IMR-90 (cell line): Measurements from ENCODE around the gene ITPKA. TPM values are rescaled to one million over a fixed set of nuclear protein-coding genes. Genes with fewer than 3 reads are reported as not detected.

Source experiments
- ATAC-seq: fragments of 200-7000 bp; cut with Tn5 transposase; 2 replicates; pipeline ENCODE4 v1.9.1; 2020; ENCODE audit warnings: low read depth, mild to moderate bottlenecking, moderate library complexity
- BruUV-seq: library from RNA; stranded (reverse); fragments of 400-500 nt; replicated peaks from 2 replicates; lab custom pipeline; 2021; lab: Mats Ljungman, UMichigan
- CTCF ChIA-PET: fragments of 300-600 bp; formaldehyde crosslinking; extraction: SDS; loops from one replicate; lab custom pipeline; 2021; ENCODE audit warnings: antibody characterized with exemption; lab: Yijun Ruan, JAX
- POLR2A ChIA-PET: fragments of 300-600 bp; sonication (Branson Sonifier 250); formaldehyde crosslinking; loops from one replicate; lab custom pipeline; 2022; ENCODE audit warnings: antibody characterized with exemption; ENCODE audit not compliant: unreplicated experiment; lab: Charles Lee
- DNase-seq: peaks from one replicate; pipeline ENCODE4 v3.0.0; 2013
- H2AFZ ChIP-seq: replicated peaks from 2 replicates; pipeline ENCODE3; 2013; ENCODE audit warnings: low read length, mild to moderate bottlenecking; ENCODE audit not compliant: poor library complexity
- H2AK5ac ChIP-seq: 2 replicates; pipeline ENCODE4 v1.6.1; 2013; ENCODE audit warnings: low read depth, low read length, inconsistent platforms
- H2AK9ac ChIP-seq: replicated peaks from 2 replicates; pipeline ENCODE3; 2013; ENCODE audit warnings: mild to moderate bottlenecking, low read depth, low read length, moderate library complexity; ENCODE audit not compliant: poor library complexity
- H2BK120ac ChIP-seq: 2 replicates; pipeline ENCODE4 v1.6.1; 2013; ENCODE audit warnings: low read depth, low read length, inconsistent platforms
- H2BK15ac ChIP-seq: 3 replicates; pipeline ENCODE4 v1.6.1; 2013; ENCODE audit warnings: low read depth, low read length, inconsistent platforms
- H2BK20ac ChIP-seq: 2 replicates; pipeline ENCODE4 v1.6.1; 2013; ENCODE audit warnings: low read depth, mild to moderate bottlenecking, inconsistent platforms, low read length, moderate library complexity
- H2BK5ac ChIP-seq: 2 replicates; pipeline ENCODE4 v1.6.1; 2013; ENCODE audit warnings: mild to moderate bottlenecking, low read depth, low read length, inconsistent platforms; ENCODE audit not compliant: poor library complexity, severe bottlenecking
- H3K14ac ChIP-seq: replicated peaks from 2 replicates; pipeline ENCODE4 v1.6.1; 2013; ENCODE audit warnings: low read depth, low read length, inconsistent platforms
- H3K18ac ChIP-seq: 2 replicates; pipeline ENCODE4 v1.6.1; 2013; ENCODE audit warnings: low read depth, low read length, control low read depth
- H3K23ac ChIP-seq: 2 replicates; pipeline ENCODE4 v1.6.1; 2013; ENCODE audit warnings: low read depth, low read length, inconsistent platforms
- H3K27ac ChIP-seq: 2 replicates; pipeline ENCODE4 v1.5.1; 2013; ENCODE audit warnings: mild to moderate bottlenecking, control low read depth, low read length; ENCODE audit not compliant: insufficient read depth
- H3K27me3 ChIP-seq: 2 replicates; pipeline ENCODE4 v1.6.1; 2013; ENCODE audit warnings: low read length; ENCODE audit not compliant: control insufficient read depth, insufficient read depth
- H3K36me3 ChIP-seq: 2 replicates; pipeline ENCODE4 v1.6.1; 2013; ENCODE audit warnings: low read length, mixed read lengths; ENCODE audit not compliant: control insufficient read depth, insufficient read depth
- H3K4ac ChIP-seq: 2 replicates; pipeline ENCODE4 v1.6.1; 2013; ENCODE audit warnings: low read depth, low read length, inconsistent platforms
- H3K4me1 ChIP-seq: 2 replicates; pipeline ENCODE4 v1.6.1; 2013; ENCODE audit warnings: low read length, mixed read lengths; ENCODE audit not compliant: control insufficient read depth, insufficient read depth
- H3K4me2 ChIP-seq: 2 replicates; pipeline ENCODE4 v1.6.1; 2013; ENCODE audit warnings: low read depth, mild to moderate bottlenecking, control low read depth, low read length, moderate library complexity
- H3K4me3 ChIP-seq: 2 replicates; pipeline ENCODE4 v1.5.1; 2013; ENCODE audit warnings: low read depth, mild to moderate bottlenecking, control low read depth, low read length, moderate library complexity; ENCODE audit not compliant: insufficient read depth
- H3K56ac ChIP-seq: 2 replicates; pipeline ENCODE4 v1.6.1; 2013; ENCODE audit warnings: low read length, inconsistent platforms; ENCODE audit not compliant: insufficient read depth; ENCODE audit errors: extremely low read depth
- H3K79me1 ChIP-seq, 2 experiments: 2 replicates each; pipeline ENCODE4 v1.6.1; 2013; ENCODE audit warnings: low read length in 2 of 2, inconsistent platforms in 1 of 2, low read depth in 1 of 2
- H3K9ac ChIP-seq: 2 replicates; pipeline ENCODE4 v1.6.1; 2013; ENCODE audit warnings: low read depth, low read length, control low read depth
- H3K9me1 ChIP-seq: 2 replicates; pipeline ENCODE4 v1.6.1; 2013; ENCODE audit warnings: low read length, inconsistent platforms; ENCODE audit not compliant: insufficient read depth
- H3K9me3 ChIP-seq: 2 replicates; pipeline ENCODE4 v1.6.1; 2013; ENCODE audit warnings: low read length; ENCODE audit not compliant: control insufficient read depth, insufficient read depth
- H4K20me1 ChIP-seq: 2 replicates; pipeline ENCODE4 v1.6.1; 2013; ENCODE audit warnings: low read length, inconsistent platforms; ENCODE audit not compliant: insufficient read depth
- H4K5ac ChIP-seq: 2 replicates; pipeline ENCODE4 v1.6.1; 2013; ENCODE audit warnings: mild to moderate bottlenecking, low read depth, low read length, control low read depth
- H4K8ac ChIP-seq, 2 experiments: 2 replicates each; pipeline ENCODE4 v1.6.1; 2013; ENCODE audit warnings: low read depth in 2 of 2, low read length in 2 of 2, control low read depth in 1 of 2, inconsistent platforms in 1 of 2
- H4K91ac ChIP-seq: 2 replicates; pipeline ENCODE4 v1.6.1; 2013; ENCODE audit warnings: low read depth, low read length, inconsistent platforms; ENCODE audit not compliant: insufficient read depth
- SMC3 ChIP-seq: fragments of 150-350 bp; IDR thresholded peaks from 2 replicates; pipeline ENCODE4 v1.6.1; 2016; ENCODE audit warnings: low read depth, mild to moderate bottlenecking, antibody characterized with exemption, low read length, moderate library complexity
- USF2 ChIP-seq: fragments of 150-350 bp; IDR thresholded peaks from 2 replicates; pipeline ENCODE4 v1.6.1; 2017; ENCODE audit warnings: mild to moderate bottlenecking, antibody characterized with exemption, low read length, low read depth
- WGBS, 2 experiments: methylation state at CpG; one replicate each; pipeline versions ENCODE4 v1.1.5 to v1.1.7; 2013; ENCODE audit warnings: missing lambda C conversion rate in 2 of 2; ENCODE audit not compliant: insufficient read length in 1 of 2; ENCODE audit errors: extremely low coverage in 2 of 2; 5-methylcytosine and 5-hydroxymethylcytosine counted together
- dilution Hi-C: fragments of 300-500 bp; cut with HindIII; formaldehyde crosslinking; loops from one replicate; pipeline ENCODE4 v1.14.3; 2018; ENCODE audit warnings: low sequenced_read_pairs; ENCODE audit not compliant: unreplicated experiment
- in situ Hi-C: fragments of 300-500 bp; cut with MboI; formaldehyde crosslinking; loops from 3 replicates; pipeline ENCODE4 v1.14.3; 2019; ENCODE audit warnings: low sequenced_read_pairs, inconsistent platforms, mixed read lengths
- intact Hi-C: fragments of 100-400 bp; cut with micrococcal nuclease; formaldehyde crosslinking; loops from 2 replicates; pipeline ENCODE4 v1.10.0; 2022
- polyA plus RNA-seq, 3 experiments: library from polyadenylated mRNA; depleted of rRNA; stranded (reverse); fragments of >200 nt; gene quantifications; 2 replicates each; pipeline ENCODE4 v1.2.3, GENCODE V29; 2012; ENCODE audit warnings: low replicate concordance in 1 of 3
- total RNA-seq: library from RNA; depleted of rRNA; stranded (reverse); fragments of >200 nt; gene quantifications from 2 replicates; pipeline ENCODE4 v1.2.3, GENCODE V29; 2012

Gene ITPKA
- total and polyA plus RNA-seq, 2 of the 4 experiments (the other 2 are of a cell fraction), result 1.1 to 1.8 TPM

GRCh38 chr15:41492597-41493204 lies 973 bp upstream of the ITPKA start:
- H3K9me3 ChIP-seq, result no peaks in the 10 kb centered on the region
- H3K9me1 ChIP-seq, result peaks cover 34% of the 10 kb centered on the region
- H2BK5ac ChIP-seq, result peak overlapping the region; percentile 77
- H3K27me3 ChIP-seq, result peaks cover 9% of the 10 kb centered on the region
- peak overlapping the region; percentile 94; the same call in 1 of the 2 replicates for H3K23ac ChIP-seq
- H4K91ac ChIP-seq, result peak overlapping the region; percentile 86
- dilution Hi-C loops (no loop called here), intact Hi-C loops (no loop called here), in situ Hi-C loops (no loop called here)
- DNase-seq (no peak), ATAC-seq (no peak)
- H3K4me3 ChIP-seq, result peak overlapping the region; percentile 51
- H3K14ac ChIP-seq, result peak overlapping the region; percentile 91
- peak overlapping the region; percentile 93 for H2AK9ac ChIP-seq
- H3K79me1 ChIP-seq, result peaks cover 0 to 12% of the 10 kb centered on the region in 2 experiments; a peak in 2 of 4 replicates
- TF ChIP-seq USF2, result peak; percentile 39
- no peak for TF ChIP-seq SMC3
- peak overlapping the region; percentile 69 for H3K56ac ChIP-seq
- peak overlapping the region; percentile 77 to 87 for H4K8ac ChIP-seq
- peak overlapping the region; percentile 26 for H4K5ac ChIP-seq
- H3K9ac ChIP-seq, result peak overlapping the region; percentile 77; the same call in 1 of the 2 replicates
- H3K18ac ChIP-seq, result peak overlapping the region; percentile 63
- ChIA-PET CTCF (interaction anchor here (1.1 kb wide), 1 partner anchor 27 kb away, joined by 3 read pairs; no protein-coding TSS in a partner anchor), POLR2A (no interaction called here)
- H4K20me1 ChIP-seq, result no peaks in the 10 kb centered on the region
- peak overlapping the region; percentile 90 for H3K4me2 ChIP-seq
- H2AFZ ChIP-seq, result peak overlapping the region; percentile 95
- H3K4ac ChIP-seq, result peak overlapping the region; percentile 73
- peak overlapping the region; percentile 98 for H2AK5ac ChIP-seq
- H2BK15ac ChIP-seq, result peak overlapping the region; percentile 66
- peaks cover 19% of the 10 kb centered on the region for H3K4me1 ChIP-seq
- no peaks in the 10 kb centered on the region for H3K36me3 ChIP-seq
- peak overlapping the region; percentile 88; the same call in 1 of the 2 replicates for H2BK20ac ChIP-seq
- WGBS, 2 experiments, result 13% methylated on average over 3 of the region's 15 CpGs; no CpG with 5 or more reads in 1 of the 2 experiments
- peak overlapping the region; percentile 74 for H2BK120ac ChIP-seq
- H3K27ac ChIP-seq, result peak overlapping the region; percentile 76
- BruUV-seq, result no TSS peak
